ENCODE data around the gene HLA-G.

DNA sequence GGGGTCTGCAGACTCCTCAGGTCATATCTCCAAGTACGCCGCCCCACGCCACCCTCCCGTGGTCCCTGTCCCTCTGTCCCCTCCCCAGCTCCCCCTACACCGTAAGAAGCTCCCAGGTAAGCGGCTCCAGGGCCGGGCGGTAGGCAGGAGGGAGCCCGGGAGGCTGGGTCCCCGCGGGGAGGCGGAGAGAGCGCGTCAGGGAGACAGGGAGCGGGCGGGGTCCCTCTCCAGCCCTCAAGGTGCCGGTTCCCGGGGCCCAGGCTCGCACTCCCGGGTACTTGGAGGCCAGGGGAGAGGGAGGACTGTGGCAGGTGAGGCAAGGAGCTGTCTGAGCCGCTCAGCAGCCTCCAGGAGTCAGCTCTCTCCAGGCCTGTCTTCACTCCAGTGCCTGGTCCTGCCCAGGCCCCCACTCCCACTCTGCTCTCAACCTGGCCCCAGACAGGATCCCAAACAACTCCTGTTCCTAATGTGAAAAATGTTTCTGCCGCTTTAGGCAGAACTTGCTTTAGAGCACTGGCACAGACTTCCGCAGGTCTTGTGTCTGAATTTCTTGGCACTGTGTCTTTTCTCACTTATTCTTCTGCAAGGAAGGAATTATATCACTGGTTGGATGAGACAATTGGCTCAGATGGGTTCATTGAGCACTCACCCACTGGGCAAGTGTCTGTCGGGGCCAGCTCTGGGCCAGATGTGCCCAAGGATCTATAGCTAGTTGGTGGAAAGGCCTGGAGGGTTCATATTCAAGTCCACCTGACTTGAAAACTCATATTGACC, 36.6 kb downstream of the HLA-G start:
- TF ChIP-seq CTCF (IDR thresholded peaks at IDR 0.05): no peak
- no peak for TF ChIP-seq POLR2A (IDR thresholded peaks at IDR 0.05)
